ENCODE results near the gene CHST15. TPM values are rescaled to one million over a fixed set of nuclear protein-coding genes. Genes with fewer than 3 reads are reported as not detected.

CHST15 gene
- total and polyA plus RNA-seq, 2 of the 8 experiments (the other 6 are each of a cell fraction or from before 2014, with no cell fraction given) = 8.8 to 9.1 TPM

DNA sequence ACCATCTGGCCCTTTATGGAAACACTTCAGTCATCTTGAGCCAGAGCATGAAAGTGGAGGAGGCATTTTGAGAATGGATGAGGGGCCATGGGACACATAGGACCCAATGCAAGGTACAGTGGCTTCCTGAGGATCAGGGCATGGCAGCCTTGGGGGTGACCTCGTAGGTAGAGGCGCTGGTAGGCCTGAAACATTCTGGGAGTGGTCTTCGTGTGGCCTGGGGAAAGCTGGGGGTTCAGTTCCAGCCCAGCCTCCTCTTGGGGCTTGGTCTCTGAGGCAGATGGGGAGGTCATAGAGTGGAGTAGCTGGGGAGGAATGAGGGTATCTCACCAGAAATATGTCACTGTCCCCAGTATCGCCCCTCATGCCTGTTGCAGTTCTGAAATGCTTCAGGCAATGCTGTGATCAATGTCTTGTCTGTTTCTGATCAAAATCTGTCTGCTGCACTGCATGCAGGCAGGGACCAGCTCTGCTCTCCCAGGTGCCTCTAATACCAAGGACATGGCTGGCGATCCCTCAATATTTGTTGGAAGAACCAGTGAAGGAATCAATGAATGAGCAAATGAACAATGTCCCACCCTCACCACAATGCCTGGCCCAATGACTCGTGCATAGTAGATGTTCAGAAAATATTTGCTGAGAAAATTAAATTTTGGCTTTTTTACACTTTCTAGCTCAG lies 90.9 kb downstream of the CHST15 start (continued):
- TF ChIP-seq CEBPB (IDR thresholded peaks at IDR 0.05; ENCODE audit: low read depth, low read length) = no peak
- no peak for TF ChIP-seq BRCA1 (IDR thresholded peaks at IDR 0.05; ENCODE audit: low read depth, low read length)
